Upper lobe of left lung (tissue), 6 donors: ENCODE data around the gene NATD1. TPM values are rescaled to one million over a fixed set of nuclear protein-coding genes. Genes with fewer than 3 reads are reported as not detected.

Experiments used
- ATAC-seq, 2 donors: fragments of 200-7000 bp; cut with Tn5 transposase; one replicate each; pipeline ENCODE4 v1.9.1; 2022; ENCODE audit warnings: mild to moderate bottlenecking in 2 of 2, moderate library complexity in 2 of 2; ENCODE audit not compliant: low FRiP score in 2 of 2
- DNase-seq, 2 donors: peaks; one replicate each; pipeline ENCODE4 v3.0.0-alpha.2; 2019 to 2020
- H3K27ac ChIP-seq, 4 donors: fragments of 200-600 bp; sonication (generic); one replicate each; pipeline ENCODE4 v1.5.1; 2016 to 2019
- H3K27me3 ChIP-seq, 4 donors: fragments of 200-600 bp; sonication (generic); one replicate each; pipeline ENCODE4 v1.5.1; 2017 to 2019
- H3K36me3 ChIP-seq, 4 donors: fragments of 200-600 bp; sonication (generic); one replicate each; pipeline ENCODE4 v1.5.1; 2016 to 2019
- H3K4me1 ChIP-seq, 4 donors: fragments of 200-600 bp; sonication (generic); one replicate each; pipeline ENCODE4 v1.5.1; 2018 to 2019
- H3K4me3 ChIP-seq, 4 donors: fragments of 200-600 bp; sonication (generic); one replicate each; pipeline ENCODE4 v1.5.1; 2017 to 2019; ENCODE audit warnings: mild to moderate bottlenecking in 2 of 4, moderate library complexity in 1 of 4
- H3K9me3 ChIP-seq, 4 donors: fragments of 200-600 bp; sonication (generic); one replicate each; pipeline ENCODE4 v1.5.1; 2018 to 2019
- CTCF ChIP-seq, 6 experiments: fragments of 450-650 bp in 4 of 6; fragments of 200-600 bp in 2 of 6; sonication (generic) in 2 of 6; IDR thresholded peaks; one replicate each; pipeline ENCODE4 v1.5.1; 2016 to 2019; ENCODE audit warnings: antibody characterized with exemption in 6 of 6
- EP300 ChIP-seq, 4 donors: sonication (generic); formaldehyde crosslinking; IDR thresholded peaks; one replicate each; pipeline ENCODE4 v1.5.1; 2017; ENCODE audit warnings: antibody characterized with exemption in 4 of 4, control low read depth in 2 of 4
- POLR2A ChIP-seq, 4 donors: fragments of 450-650 bp; IDR thresholded peaks; one replicate each; pipeline ENCODE4 v1.5.1; 2016 to 2017; ENCODE audit warnings: antibody characterized with exemption in 4 of 4, mild to moderate bottlenecking in 2 of 4
- POLR2AphosphoS5 ChIP-seq, 2 donors: sonication (generic); formaldehyde crosslinking; IDR thresholded peaks; one replicate each; pipeline ENCODE4 v1.5.1; 2017; ENCODE audit warnings: antibody characterized with exemption in 2 of 2
- WGBS, 2 donors: methylation state at CpG; one replicate each; pipeline ENCODE4 v1.1.5; 2017 to 2018; 5-methylcytosine and 5-hydroxymethylcytosine counted together
- total RNA-seq, 6 donors: library from RNA; depleted of rRNA in 4 of 6; stranded (reverse); fragments of >200 nt in 4 of 6; gene quantifications; one replicate each; pipeline versions ENCODE4 v1.1.0 to v1.2.1, GENCODE V29; 2016 to 2021
- donor health status: DM: no; HTN: no; CAD: no; lungs with moderate emphysema.
- donor health status: DM: no; HTN: yes; CAD: no; lungs with severe emphysema.

NATD1 gene
- total RNA-seq, 6 donors from 2014 or later, result 11.2 to 32.5 (median 16.1) TPM

GRCh38 chr17:21213638-21214014 is 39.6 kb downstream of the NATD1 start:
- 0% methylated on average over 1 to 30 of the region's 35 CpGs for WGBS, 2 donors
- Histone ChIP-seq H3K27ac (peak overlapping the region; percentile 95 to 97 (median 96)), H3K9me3 (no peaks in the 10 kb centered on the region), H3K4me3 (peak overlapping the region; percentile 75 to 95 (median 88)), H3K4me1 (peaks cover 44 to 83% (median 62%) of the 10 kb centered on the region in 4 donors), H3K36me3 (peaks cover 0 to 22% (median 5%) of the 10 kb centered on the region in 4 donors), H3K27me3 (no peaks in the 10 kb centered on the region)
- no peak for TF ChIP-seq CTCF (IDR thresholded peaks at IDR 0.05)
- TF ChIP-seq POLR2A (IDR thresholded peaks at IDR 0.05), result no peak
- TF ChIP-seq POLR2AphosphoS5 (IDR thresholded peaks at IDR 0.05), result no peak
- TF ChIP-seq EP300 (IDR thresholded peaks at IDR 0.05), result no peak
- DNase-seq, result peak; percentile 40 to 92
- peak; percentile 50 to 54 for ATAC-seq

GRCh38 chr17:21212826-21213637 is 40.2 kb downstream of the NATD1 start:
- H3K36me3 ChIP-seq, result peaks cover 0 to 28% (median 8%) of the 10 kb centered on the region in 4 donors
- DNase-seq (no peak), ATAC-seq (no peak)
- H3K4me1 ChIP-seq, result peaks cover 48 to 85% (median 62%) of the 10 kb centered on the region in 4 donors
- no peaks in the 10 kb centered on the region for H3K27me3 ChIP-seq
- H3K4me3 ChIP-seq, result peak overlapping the region; percentile 75 to 95 (median 88)
- no peaks in the 10 kb centered on the region for H3K9me3 ChIP-seq
- WGBS, 2 donors, result 10% methylated on average over 10 to 18 of the region's 18 CpGs
- H3K27ac ChIP-seq, result peak overlapping the region; percentile 95 to 97 (median 96)
- TF ChIP-seq EP300 (IDR thresholded peaks at IDR 0.05) (no peak), POLR2A (IDR thresholded peaks at IDR 0.05) (no peak), CTCF (IDR thresholded peaks at IDR 0.05) (no peak), POLR2AphosphoS5 (IDR thresholded peaks at IDR 0.05) (no peak)

- peak in 1 of 2 donors; percentile 44 for DNase-seq
- Histone ChIP-seq H3K27me3 (no peaks in the 10 kb centered on the region), H3K9me3 (no peaks in the 10 kb centered on the region), H3K4me1 (peaks cover 49 to 77% (median 62%) of the 10 kb centered on the region in 4 donors), H3K4me3 (peak overlapping the region in 1 of 4 donors; percentile 75), H3K27ac (peak overlapping the region in 1 of 4 donors; percentile 6), H3K36me3 (peaks cover 0 to 28% (median 11%) of the 10 kb centered on the region in 4 donors)
- ATAC-seq, result no peak
- TF ChIP-seq POLR2A (IDR thresholded peaks at IDR 0.05) (no peak), CTCF (IDR thresholded peaks at IDR 0.05) (no peak), POLR2AphosphoS5 (IDR thresholded peaks at IDR 0.05) (no peak), EP300 (IDR thresholded peaks at IDR 0.05) (no peak)
- WGBS, 2 donors, result 70 to 75% methylated on average over 9 of the region's 9 CpGs
These were observed 41.3 kb downstream of the NATD1 start for GRCh38 chr17:21211825-21212479.

- no peak for TF ChIP-seq POLR2AphosphoS5 (IDR thresholded peaks at IDR 0.05)
- TF ChIP-seq EP300 (IDR thresholded peaks at IDR 0.05), result no peak
- no peak for TF ChIP-seq POLR2A (IDR thresholded peaks at IDR 0.05)
- TF ChIP-seq CTCF (IDR thresholded peaks at IDR 0.05), result no peak
- Histone ChIP-seq H3K27ac (peak overlapping the region in 3 of 4 donors; percentile 7 to 19 (median 18)), H3K27me3 (no peaks in the 10 kb centered on the region), H3K36me3 (peaks cover 0 to 31% (median 11%) of the 10 kb centered on the region in 4 donors), H3K9me3 (no peaks in the 10 kb centered on the region), H3K4me3 (no peak overlapping the region), H3K4me1 (peaks cover 52 to 66% (median 56%) of the 10 kb centered on the region in 4 donors)
- ATAC-seq (no peak), DNase-seq (peak in 1 of 2 donors; percentile 28)
- WGBS, 2 donors, result 54 to 60% methylated on average over 5 to 15 of the region's 15 CpGs
These were observed 42.7 kb downstream of the NATD1 start for GRCh38 chr17:21210411-21211076.
